GM12874 (cell line): Measurements from ENCODE around the gene RPH3AL.

Experiments
- CTCF ChIP-seq: IDR thresholded peaks from 2 replicates; pipeline ENCODE4 v1.5.1; 2011; ENCODE audit warnings: low read depth, mild to moderate bottlenecking, control low read depth, low read length, moderate library complexity; ENCODE audit not compliant: insufficient read depth

RPH3AL gene

GRCh38 chr17:173166-173911, 179.3 kb downstream of the RPH3AL start:
- TF ChIP-seq CTCF: no peak

DNA sequence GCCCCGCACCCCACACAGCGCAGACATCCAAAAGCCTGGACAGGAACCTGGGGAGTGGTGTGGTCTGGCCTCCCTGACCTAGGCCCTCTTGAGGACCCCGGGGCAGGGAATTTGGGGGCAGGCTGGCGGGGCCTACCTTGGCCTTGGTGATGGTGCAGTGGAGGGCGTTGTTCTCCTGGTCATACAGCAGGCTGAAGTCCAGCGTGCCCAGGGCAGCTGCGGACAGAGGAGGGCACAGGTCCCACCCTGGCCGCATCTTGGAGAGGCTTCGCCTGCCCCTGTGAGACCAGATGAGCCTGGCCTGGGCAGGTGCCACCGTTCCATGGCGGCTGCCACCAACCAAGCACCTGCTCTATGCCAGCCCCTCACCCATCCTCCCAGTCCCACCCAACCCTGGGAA, 180.2 kb downstream of the RPH3AL start:
- no peak for TF ChIP-seq CTCF

- TF ChIP-seq CTCF: no peak
These were observed 180.7 kb downstream of the RPH3AL start for GRCh38 chr17:171871-172270.

DNA sequence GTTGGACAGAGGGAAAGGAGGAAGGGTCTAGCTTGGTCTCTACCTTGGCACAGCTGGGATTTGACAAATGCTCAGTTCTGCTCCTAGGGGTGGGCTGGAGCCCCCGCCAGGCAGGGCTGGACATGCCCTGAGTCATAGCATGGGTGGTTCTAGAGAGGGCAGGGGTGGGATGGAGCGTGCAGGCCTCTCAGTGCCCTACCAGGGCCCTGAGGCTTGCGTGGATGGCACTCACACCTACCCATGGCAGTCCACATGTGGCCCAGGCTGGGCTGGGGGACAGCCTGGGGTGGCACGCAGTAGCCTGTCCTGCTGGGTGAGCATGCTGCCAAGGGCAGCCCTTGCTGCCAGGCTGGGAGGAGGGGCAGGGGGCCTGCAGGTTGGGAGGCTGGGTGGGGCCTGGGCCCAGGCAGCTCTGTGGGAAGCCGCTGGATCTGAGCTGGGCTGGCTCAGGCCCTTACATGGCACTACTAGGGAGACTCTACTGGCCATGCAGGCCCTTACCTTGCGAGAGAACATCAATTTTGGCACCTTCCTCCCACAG, 182.4 kb downstream of the RPH3AL start:
- TF ChIP-seq CTCF: no peak

- TF ChIP-seq CTCF: no peak
These were observed 186.7 kb downstream of the RPH3AL start for GRCh38 chr17:165939-166338.

DNA sequence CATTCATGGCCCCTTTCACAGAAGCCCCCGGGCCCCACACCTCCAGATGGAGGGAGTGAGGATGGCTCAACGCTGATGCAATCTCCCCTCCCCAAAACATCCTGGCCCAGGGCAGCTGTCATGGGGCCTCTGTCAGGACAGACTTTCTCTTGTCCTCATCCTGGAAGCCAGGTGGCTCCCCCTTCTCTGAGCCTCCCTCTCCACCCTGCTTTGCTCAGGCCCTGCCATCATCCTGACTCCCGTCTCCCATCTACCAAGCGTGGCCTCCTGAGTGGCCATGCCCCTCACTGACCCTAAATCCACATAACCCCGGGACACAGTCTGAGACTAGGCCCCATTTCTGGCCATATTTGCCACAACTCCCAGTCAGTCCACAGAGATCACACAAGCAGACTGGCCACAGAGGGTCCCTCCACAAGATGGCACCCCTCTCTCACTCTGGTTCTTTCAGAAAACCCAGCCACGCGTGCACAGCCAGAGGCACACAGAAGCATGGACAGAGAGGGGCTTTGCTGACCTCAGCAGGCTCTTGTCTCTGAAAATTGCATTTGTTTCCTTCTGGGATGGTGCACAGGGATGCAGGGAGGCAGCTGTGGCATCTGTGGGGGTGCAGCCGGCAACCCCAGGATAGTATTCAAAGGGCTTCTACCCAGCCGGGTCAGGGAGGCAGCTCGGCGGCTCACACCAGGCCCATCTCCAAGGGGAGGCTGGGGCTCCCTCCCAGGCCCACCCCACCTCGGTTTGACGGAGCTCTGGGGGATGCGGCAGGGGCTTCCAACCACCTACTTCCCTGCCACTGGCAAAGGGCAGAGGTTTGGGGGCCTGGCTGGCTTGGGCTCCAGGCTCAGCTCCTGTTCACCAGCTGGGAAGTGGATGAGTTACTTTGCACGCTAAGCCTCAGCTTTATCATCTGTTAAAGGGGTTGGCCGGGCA, 188.0 kb downstream of the RPH3AL start:
- TF ChIP-seq CTCF: no peak

DNA sequence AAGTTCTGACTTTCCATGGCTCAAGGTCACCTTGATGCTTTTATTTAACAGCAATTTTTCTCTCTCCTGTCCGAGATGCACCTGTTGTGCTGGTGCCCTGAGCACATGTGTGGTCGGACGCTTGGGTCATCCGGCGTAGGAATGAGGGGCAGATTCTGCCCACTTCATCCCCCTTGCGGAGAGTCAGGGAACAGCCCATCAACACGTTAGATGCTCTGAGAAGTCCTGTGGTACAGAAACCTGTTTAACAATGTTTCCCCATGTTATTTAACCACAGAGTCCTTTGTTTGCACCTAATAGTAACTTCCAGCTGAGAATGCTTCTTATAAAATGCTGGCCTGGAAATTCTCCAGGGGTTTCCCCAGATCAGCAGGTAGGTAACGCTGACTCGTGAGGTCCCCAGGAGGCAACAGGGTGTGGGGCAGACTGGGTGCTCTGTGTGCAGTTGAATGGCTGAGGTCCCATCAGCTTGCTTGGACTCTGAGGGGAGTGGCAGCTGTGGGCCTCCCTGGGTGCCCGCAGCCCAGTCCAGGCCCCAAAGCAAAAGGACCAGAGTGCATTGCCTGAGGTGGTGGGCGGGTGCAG, 189.0 kb downstream of the RPH3AL start:
- no peak for TF ChIP-seq CTCF
